HG02943 (cell line): ENCODE data around the gene DAW1.
"Not testable (repeated sequence)": the region's sequence is repeated elsewhere in the genome, so short reads cannot be mapped to it uniquely, and the experiment has no call there.

Source experiments
- ATAC-seq: cut with Tn5 transposase; IDR thresholded peaks from one replicate; pipeline ENCODE4 v1.9.1; 2021; ENCODE audit warnings: mild to moderate bottlenecking, low read depth, moderate library complexity; ENCODE audit not compliant: unreplicated experiment

DAW1 gene

GRCh38 chr2:227903381-227903780 lies 31.9 kb downstream of the DAW1 start:
- ATAC-seq: no peak

- ATAC-seq: no peak
These were observed 35.6 kb downstream of the DAW1 start for GRCh38 chr2:227906991-227907390.

DNA sequence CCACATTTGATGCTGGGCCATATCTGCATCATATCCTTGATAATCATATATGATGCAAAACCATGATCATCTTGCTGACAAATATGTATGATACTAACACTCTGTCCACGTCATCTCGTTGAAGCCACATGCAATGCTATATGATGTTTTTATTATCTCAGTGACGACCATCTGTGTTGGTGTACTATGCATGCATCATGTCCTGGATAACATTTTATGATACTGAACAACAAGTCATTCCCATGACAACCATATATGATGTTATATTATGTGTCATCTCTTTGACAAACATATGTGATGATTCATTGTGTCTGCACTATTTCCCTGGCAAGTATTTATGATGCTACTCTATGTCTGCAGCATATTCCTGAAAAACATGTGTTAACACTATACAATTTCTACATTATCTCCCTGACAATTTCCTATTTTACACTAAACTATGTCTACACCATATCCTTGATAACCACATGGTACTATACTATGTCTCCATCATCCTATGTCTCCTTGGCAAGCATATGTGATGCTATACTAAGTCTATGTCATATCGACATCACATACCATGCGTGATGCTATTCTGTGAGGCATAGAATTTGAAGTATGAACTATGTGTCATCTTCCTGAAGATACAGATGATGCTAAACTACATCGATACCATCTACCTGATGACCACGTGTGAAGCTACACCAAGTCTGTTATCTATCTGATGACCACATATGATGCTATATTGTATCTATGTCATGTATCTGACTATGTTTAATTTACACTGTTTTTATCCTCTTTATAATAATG lies 37.0 kb downstream of the DAW1 start:
- ATAC-seq: no peak

GRCh38 chr2:227914362-227914761 lies 42.9 kb downstream of the DAW1 start:
- no peak for ATAC-seq

GRCh38 chr2:227921648-227922047 lies 50.2 kb downstream of the DAW1 start:
- no peak for ATAC-seq

DNA sequence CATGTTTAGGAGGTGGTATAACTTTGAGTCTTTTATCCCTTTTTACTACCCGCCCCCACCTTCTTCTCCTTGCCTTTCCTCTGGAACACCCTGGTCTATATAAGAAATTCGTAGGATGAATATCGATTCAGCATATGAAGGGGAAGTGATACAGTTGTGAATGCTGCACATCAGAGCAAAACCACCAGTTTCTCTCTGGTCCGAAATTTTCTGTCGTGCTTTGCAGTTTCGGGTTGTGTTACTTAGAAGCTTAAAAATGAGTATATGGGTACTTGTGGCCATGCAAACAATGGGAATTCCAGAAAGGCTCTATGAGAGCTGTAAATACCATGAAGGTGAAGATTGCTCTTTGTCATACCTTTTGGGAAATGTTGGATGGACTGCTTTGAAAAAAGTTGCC lies 60.6 kb downstream of the DAW1 start:
- ATAC-seq: no peak

DNA sequence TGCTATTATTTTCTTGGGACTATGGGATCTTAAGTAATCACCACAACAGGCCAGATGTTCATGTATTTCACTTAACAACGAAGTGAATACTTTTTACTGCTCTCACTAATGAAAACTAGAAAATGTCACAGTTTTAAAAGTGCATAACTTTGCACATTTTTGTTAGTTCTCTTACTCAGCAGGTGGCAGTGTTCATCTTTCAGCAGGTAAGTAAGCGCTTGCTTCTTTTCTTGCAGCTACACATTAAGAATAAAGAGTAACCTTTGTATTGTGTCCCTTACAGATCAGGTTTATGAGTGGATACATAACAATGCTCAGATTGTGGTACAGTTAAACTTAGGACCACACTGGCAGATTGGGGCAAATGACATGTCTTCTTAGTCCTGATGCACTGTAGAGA lies 61.0 kb downstream of the DAW1 start:
- ATAC-seq: no peak

DNA sequence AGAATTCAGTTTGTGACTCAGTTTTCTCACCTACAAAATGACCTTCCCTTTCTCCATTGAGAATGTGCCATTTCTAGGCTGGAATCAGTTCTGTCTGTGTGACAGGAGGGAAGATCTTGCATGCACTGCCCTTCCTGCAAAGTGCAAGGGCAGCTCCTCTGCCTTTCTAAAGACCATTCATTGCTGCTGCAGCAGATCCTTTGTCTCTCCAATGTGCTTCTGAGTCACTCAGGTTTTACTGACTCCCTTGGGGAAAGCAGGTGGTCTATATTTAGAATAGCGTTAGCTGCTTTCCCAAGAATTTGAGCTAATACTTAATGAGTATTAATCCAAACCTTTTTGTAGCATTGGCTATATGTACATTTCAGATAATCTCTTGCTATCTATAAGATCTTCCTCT lies 62.5 kb downstream of the DAW1 start:
- ATAC-seq: no peak

DNA sequence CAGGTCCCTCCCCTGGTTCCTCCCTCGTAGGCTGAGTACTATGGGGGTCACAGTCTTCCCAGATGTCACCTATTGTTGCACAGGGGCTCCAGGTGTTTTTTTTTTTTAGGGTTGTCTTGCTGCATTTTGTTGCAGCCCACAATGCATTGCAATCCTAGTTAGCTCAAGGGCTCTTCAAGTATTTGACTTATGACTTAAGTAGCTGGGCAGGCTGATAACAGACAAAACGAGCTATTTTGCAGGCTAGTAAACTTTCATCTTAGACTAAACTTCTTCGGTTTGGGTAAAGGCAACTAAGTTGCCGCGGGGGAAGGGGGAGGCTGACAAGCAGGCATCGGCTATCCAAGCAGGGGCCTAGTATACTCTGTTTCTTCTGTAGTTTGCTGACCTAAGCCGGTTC lies 64.8 kb downstream of the DAW1 start:
- not testable (repeated sequence) for ATAC-seq

- ATAC-seq: no peak
These were observed 68.0 kb downstream of the DAW1 start for GRCh38 chr2:227939271-227940027.

DNA sequence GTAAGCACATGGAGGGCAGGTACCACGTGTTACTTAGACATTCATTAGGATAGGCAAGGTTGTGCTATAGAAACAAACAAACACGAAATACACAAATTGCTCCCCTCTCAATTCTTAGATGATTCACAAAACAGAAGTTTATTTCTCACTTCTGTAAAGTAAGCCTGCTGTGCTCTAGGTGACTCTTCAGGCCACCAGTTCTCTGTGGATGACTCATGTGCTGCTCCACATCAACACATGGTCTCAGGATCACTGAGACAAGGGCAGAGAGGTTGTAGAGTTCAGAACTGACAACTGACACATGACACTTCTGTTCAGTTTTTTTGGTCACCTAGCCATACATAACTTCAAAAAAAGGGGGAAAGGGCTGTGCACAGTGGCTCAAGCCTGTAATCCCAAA lies 70.6 kb downstream of the DAW1 start:
- ATAC-seq: no peak

DNA sequence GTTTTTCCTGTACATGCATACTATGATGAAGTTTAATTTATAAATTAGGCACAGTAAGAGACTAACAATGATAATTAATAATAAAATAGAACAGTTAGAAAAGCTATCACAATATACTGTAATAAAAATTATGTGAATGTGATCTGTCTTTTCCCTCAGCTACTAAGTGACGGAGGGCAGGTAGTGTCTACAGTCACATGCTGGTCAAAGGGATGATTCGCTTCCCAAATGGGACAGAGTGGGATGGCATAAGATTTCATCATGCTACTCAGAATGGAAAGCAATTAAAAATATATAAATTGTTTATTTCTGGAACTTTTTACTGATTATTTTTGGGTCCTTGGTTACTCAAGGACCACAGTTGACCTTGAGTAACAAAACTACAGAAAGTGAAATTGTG lies 71.5 kb downstream of the DAW1 start:
- ATAC-seq: no peak

GRCh38 chr2:227960317-227960716 lies 88.9 kb downstream of the DAW1 start:
- ATAC-seq: no peak

GRCh38 chr2:227971619-227972230 lies 100.3 kb downstream of the DAW1 start:
- no peak for ATAC-seq

GRCh38 chr2:227973241-227973640 lies 101.8 kb downstream of the DAW1 start:
- no peak for ATAC-seq
